ENCODE results near the gene CTXND1.

- TF ChIP-seq FOXM1 (IDR thresholded peaks at IDR 0.05; ENCODE audit: borderline replicate concordance, low read depth) (no peak), EP300 (IDR thresholded peaks at IDR 0.05; ENCODE audit: borderline replicate concordance) (no peak), RAD21 (IDR thresholded peaks at IDR 0.05; ENCODE audit: low read depth) (no peak), NFIC (IDR thresholded peaks at IDR 0.05) (no peak), ZBTB7A (IDR thresholded peaks at IDR 0.05; ENCODE audit: low read depth) (no peak), TCF12 (IDR thresholded peaks at IDR 0.05; ENCODE audit: low read depth) (no peak), YY1 (IDR thresholded peaks at IDR 0.05; ENCODE audit: low read depth) (no peak), TAF1 (IDR thresholded peaks at IDR 0.05; ENCODE audit: low read depth) (no peak), USF1 (IDR thresholded peaks at IDR 0.05) (no peak), CEBPB (IDR thresholded peaks at IDR 0.05) (no peak)
- TF ChIP-seq, protein P1, sequence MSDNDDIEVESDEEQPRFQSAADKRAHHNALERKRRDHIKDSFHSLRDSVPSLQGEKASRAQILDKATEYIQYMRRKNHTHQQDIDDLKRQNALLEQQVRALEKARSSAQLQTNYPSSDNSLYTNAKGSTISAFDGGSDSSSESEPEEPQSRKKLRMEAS (IDR thresholded peaks at IDR 0.05), result no peak
- TF ChIP-seq, protein P2, sequence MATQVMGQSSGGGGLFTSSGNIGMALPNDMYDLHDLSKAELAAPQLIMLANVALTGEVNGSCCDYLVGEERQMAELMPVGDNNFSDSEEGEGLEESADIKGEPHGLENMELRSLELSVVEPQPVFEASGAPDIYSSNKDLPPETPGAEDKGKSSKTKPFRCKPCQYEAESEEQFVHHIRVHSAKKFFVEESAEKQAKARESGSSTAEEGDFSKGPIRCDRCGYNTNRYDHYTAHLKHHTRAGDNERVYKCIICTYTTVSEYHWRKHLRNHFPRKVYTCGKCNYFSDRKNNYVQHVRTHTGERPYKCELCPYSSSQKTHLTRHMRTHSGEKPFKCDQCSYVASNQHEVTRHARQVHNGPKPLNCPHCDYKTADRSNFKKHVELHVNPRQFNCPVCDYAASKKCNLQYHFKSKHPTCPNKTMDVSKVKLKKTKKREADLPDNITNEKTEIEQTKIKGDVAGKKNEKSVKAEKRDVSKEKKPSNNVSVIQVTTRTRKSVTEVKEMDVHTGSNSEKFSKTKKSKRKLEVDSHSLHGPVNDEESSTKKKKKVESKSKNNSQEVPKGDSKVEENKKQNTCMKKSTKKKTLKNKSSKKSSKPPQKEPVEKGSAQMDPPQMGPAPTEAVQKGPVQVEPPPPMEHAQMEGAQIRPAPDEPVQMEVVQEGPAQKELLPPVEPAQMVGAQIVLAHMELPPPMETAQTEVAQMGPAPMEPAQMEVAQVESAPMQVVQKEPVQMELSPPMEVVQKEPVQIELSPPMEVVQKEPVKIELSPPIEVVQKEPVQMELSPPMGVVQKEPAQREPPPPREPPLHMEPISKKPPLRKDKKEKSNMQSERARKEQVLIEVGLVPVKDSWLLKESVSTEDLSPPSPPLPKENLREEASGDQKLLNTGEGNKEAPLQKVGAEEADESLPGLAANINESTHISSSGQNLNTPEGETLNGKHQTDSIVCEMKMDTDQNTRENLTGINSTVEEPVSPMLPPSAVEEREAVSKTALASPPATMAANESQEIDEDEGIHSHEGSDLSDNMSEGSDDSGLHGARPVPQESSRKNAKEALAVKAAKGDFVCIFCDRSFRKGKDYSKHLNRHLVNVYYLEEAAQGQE (IDR thresholded peaks at IDR 0.05; ENCODE audit: low read depth), result no peak
Measured at GRCh38 chr15:80183886-80184285, 68.1 kb downstream of the CTXND1 start.

Measured in Ishikawa (cell line).